Brain microvascular endothelial cell (primary cell): ENCODE results near the gene PPP1R14C.

ENCODE experiments used
- DNase-seq: peaks from one replicate; pipeline ENCODE4 v3.0.0-alpha.2; 2020
- H3K27ac ChIP-seq: fragments of 250-450 bp; sonication (Bioruptor Pico); 2 replicates; pipeline ENCODE4 v1.5.1; 2020; ENCODE audit warnings: mild to moderate bottlenecking, moderate library complexity
- H3K27me3 ChIP-seq: fragments of 250-450 bp; sonication (Bioruptor Pico); replicated peaks from 2 replicates; pipeline ENCODE4 v1.5.1; 2020; ENCODE audit warnings: mild to moderate bottlenecking
- H3K36me3 ChIP-seq: fragments of 250-450 bp; sonication (Bioruptor Pico); replicated peaks from 2 replicates; pipeline ENCODE4 v1.5.1; 2020; ENCODE audit warnings: mild to moderate bottlenecking
- H3K4me3 ChIP-seq: 2 replicates; pipeline ENCODE4 v1.5.1; 2011; ENCODE audit warnings: low read depth, mild to moderate bottlenecking, control low read depth, low read length, moderate library complexity
- in situ Hi-C: cut with HindIII; loops from 2 replicates; pipeline ENCODE4 v1.10.0; 2017; ENCODE audit warnings: low sequenced_read_pairs, low pct_ligation_motif_present
- TF ChIP-seq, protein P1 (sequence below): IDR thresholded peaks from 2 replicates; pipeline ENCODE4 v1.5.1; 2011; ENCODE audit warnings: low read depth, mild to moderate bottlenecking, moderate library complexity, low read length, control low read depth, inconsistent platforms; ENCODE audit errors: missing control alignments

The PPP1R14C gene

DNA sequence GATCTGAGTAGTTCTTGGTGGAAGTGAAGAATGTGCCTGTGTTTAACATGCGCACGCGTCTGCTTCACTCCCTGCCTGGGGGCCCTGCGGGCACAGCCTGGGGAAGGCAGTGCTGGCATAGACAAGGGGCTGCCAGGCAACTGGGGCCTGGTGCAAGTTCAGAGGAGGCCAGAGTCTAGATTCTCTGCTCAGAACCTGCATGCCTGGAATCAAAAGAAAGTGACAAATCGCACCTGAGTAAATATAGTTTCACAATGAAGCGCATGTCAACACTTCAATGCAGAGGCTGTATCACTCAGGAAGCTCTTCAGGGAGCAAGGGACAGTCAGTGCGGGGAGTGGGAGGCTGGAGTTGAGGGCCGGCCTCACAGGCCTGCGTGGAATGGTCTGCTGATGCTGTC lies 24.2 kb upstream of the PPP1R14C start:
- H3K4me3 ChIP-seq = no peak overlapping the region
- no peaks in the 10 kb centered on the region for H3K27me3 ChIP-seq
- DNase-seq = no peak
- TF ChIP-seq, protein P1, sequence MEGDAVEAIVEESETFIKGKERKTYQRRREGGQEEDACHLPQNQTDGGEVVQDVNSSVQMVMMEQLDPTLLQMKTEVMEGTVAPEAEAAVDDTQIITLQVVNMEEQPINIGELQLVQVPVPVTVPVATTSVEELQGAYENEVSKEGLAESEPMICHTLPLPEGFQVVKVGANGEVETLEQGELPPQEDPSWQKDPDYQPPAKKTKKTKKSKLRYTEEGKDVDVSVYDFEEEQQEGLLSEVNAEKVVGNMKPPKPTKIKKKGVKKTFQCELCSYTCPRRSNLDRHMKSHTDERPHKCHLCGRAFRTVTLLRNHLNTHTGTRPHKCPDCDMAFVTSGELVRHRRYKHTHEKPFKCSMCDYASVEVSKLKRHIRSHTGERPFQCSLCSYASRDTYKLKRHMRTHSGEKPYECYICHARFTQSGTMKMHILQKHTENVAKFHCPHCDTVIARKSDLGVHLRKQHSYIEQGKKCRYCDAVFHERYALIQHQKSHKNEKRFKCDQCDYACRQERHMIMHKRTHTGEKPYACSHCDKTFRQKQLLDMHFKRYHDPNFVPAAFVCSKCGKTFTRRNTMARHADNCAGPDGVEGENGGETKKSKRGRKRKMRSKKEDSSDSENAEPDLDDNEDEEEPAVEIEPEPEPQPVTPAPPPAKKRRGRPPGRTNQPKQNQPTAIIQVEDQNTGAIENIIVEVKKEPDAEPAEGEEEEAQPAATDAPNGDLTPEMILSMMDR = no peak
- H3K36me3 ChIP-seq = no peaks in the 10 kb centered on the region
- H3K27ac ChIP-seq = no peak overlapping the region
- in situ Hi-C loops = no loop called here

DNA sequence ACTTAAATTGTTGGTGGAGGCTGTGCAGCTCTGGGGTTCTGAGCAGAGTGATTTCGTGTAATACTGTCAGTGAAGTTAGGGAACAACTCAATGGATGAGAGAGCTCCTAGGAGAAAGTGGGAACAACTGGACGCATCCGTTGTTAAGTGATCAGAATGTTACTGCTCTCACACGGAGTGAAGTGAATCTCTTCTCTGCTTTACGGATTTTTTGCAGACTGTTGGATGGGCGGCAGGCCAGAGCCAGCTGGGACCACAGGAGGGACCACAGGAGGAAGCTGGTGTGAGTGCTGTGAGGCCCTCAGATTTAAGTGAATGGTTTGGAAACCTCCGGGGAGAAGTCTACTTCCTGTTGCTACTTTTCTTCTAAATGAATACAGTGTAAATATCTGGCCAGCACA lies 23.7 kb upstream of the PPP1R14C start:
- DNase-seq = no peak
- Histone ChIP-seq H3K27me3 (no peaks in the 10 kb centered on the region), H3K4me3 (no peak overlapping the region), H3K27ac (no peak overlapping the region), H3K36me3 (no peaks in the 10 kb centered on the region)
- in situ Hi-C loops = no loop called here
- TF ChIP-seq, protein P1 = no peak

DNA sequence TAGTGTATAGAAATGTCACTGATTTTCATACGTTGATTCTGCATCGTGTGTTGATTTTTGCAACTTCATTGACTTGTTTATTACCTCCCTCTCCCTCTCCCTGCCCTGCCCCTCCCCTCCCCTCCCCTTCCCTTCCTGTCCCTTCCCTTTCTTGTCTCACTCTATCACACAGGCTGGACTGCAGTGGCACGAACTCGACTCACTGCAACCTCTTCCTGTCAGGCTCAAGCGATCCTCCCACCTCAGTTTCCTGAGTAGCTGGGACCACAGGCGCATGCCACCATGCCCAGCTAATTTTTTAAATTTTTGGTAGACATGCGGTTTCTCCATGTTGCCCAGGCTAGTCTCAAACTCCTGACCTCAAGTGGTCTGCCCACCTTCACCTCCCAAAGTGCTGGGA lies 19.2 kb upstream of the PPP1R14C start:
- DNase-seq = no peak
- in situ Hi-C loops = no loop called here
- H3K27me3 ChIP-seq = no peaks in the 10 kb centered on the region
- H3K27ac ChIP-seq = no peak overlapping the region
- no peak overlapping the region for H3K4me3 ChIP-seq
- TF ChIP-seq, protein P1 = no peak
- H3K36me3 ChIP-seq = no peaks in the 10 kb centered on the region

DNA sequence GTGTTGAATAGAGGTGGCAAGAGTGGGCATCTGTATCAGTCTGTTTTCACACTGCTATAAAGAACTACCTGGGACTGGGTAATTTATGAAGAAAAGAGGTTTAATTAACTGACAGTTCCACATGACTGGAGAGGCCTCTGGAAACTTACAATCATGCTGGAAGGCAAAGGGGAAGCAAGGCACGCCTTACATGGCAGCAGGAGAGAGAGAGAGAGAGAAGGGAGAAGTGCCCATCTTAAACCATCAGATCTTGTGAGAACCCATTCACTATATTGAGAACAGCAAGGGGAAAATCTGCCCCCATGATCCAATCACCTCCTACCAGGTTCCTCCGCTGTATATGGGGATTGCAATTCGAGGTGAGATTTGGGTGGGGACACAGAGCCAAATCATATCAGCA lies 18.6 kb upstream of the PPP1R14C start:
- TF ChIP-seq, protein P1 = no peak
- DNase-seq = no peak

DNA sequence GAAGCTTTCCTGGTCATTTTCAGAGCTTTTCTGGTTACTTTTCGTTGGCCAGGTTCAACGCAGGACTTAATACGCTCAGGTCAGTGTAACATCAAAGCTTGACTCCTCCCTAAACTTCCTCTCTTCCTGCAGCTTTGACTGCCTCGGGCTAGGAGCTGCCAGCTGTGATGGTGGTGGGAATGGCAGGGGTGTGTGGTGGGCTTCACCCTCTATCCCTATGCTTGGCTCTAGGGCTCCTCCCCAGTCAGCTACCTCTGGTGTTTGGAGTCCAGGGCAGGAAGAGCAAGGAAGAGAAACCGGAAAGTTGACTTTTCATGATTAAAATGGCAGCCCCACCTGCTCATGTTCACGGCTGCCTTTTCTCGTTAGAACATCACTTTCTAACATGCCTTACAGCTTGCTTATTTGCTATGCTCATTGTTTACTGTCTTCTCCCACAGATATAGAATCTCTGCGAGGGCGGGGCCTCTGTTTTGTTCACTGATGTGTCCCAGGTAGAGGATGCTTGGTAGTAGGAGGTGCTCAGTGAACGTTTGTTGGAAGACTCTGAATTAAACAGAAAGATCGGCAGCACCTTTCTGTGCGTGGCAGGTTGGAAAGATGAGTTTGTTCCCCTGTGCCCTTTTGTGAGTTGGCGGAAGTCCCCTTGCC lies 16.1 kb upstream of the PPP1R14C start:
- TF ChIP-seq, protein P1 = no peak
- Histone ChIP-seq H3K27me3 (no peaks in the 10 kb centered on the region), H3K36me3 (no peaks in the 10 kb centered on the region), H3K4me3 (no peak overlapping the region), H3K27ac (no peak overlapping the region)
- in situ Hi-C loops = no loop called here
- no peak for DNase-seq

More for the DNA sequence above, 18.6 kb upstream of the PPP1R14C start:
- H3K27me3 ChIP-seq = no peaks in the 10 kb centered on the region
- in situ Hi-C loops = no loop called here
- no peak overlapping the region for H3K4me3 ChIP-seq
- H3K36me3 ChIP-seq = no peaks in the 10 kb centered on the region
- H3K27ac ChIP-seq = no peak overlapping the region

DNA sequence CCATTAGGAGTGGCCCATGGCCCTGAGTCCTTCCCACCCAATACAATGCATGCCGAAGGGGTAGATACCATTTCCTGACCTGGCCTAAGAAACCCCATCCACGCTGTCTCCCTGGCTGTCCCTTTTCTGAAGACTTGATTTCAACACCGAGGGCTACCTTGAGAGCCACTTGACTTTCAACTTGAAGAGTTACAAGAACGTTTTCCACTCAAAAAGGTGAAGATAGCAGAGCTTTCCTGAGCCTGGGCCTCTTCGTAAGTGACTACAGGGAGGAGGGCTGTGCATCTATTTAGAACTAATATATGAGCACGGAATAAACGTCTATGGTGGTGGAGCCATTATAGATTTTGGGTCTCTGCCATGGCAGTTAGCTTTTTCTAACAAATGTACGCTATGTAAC lies 14.4 kb upstream of the PPP1R14C start:
- TF ChIP-seq, protein P1 = no peak

More for the DNA sequence above, 14.4 kb upstream of the PPP1R14C start:
- Histone ChIP-seq H3K27ac (no peak overlapping the region), H3K27me3 (no peaks in the 10 kb centered on the region), H3K36me3 (no peaks in the 10 kb centered on the region), H3K4me3 (no peak overlapping the region)
- no peak for DNase-seq
- in situ Hi-C loops = no loop called here
